ENCODE results near the gene TLL2.

TLL2 gene

DNA sequence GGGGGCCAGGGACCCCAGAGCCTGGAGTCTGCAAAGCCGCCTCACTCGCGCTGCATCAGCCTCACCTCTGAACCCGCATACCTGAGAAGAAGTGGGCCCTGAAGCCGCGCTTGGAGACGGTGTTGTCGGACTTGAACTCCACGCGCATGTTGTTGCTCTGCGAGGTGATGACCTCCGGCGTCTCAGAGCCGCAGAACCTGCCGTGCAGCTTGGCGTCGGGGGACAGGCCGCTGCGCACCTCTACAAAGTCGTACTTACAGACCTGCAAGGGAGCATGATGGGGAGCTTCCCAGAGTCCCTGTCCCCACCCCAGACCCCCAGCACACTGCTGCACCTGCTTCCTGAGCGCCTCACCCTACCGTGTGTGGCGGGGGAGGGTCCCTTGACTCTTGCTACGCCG, 129.2 kb downstream of the TLL2 start:
- DNase-seq = no peak

DNA sequence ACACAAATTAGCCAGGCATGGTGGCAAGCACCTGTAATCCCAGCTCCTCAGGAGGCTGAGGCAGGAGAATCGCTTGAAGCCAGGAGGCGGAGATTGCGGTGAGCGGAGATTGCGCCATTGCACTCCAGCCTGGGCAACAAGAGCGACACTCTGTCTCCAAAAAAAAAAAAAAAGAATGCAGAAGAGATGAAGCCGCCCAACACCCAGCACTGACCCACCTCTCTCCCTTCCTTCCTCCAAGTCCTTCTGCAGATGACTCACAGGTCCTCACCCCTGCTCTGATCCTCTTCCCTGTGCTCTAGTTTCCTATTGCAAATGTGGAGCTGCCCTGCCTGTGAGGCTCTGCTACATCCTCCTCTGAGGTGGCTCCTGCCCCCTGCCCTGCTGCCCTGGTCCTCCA, 132.9 kb downstream of the TLL2 start:
- DNase-seq = no peak

DNA sequence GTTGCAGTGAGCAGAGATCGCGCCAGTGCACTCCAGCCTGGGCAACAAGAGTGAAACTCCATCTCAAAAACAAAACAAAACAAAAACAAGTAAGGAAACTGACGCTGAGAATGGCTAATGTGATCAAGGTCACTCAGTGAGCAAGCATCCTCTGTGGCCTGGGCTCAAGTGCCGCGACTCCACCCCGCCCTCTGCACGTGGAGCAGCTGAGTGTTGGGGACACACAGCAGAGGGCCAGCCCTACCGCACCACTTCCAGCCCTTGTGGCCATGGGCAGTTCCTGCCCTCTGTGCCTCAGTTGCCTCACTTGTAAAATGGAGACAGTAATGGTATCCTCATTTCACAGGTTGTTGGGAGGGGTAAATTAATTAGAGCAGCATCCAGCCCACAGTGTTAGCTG, 134.0 kb downstream of the TLL2 start:
- no peak for DNase-seq

GRCh38 chr10:96378741-96379140, 135.0 kb downstream of the TLL2 start:
- no peak for DNase-seq

GRCh38 chr10:96377816-96378294, 135.9 kb downstream of the TLL2 start:
- no peak for DNase-seq

DNA sequence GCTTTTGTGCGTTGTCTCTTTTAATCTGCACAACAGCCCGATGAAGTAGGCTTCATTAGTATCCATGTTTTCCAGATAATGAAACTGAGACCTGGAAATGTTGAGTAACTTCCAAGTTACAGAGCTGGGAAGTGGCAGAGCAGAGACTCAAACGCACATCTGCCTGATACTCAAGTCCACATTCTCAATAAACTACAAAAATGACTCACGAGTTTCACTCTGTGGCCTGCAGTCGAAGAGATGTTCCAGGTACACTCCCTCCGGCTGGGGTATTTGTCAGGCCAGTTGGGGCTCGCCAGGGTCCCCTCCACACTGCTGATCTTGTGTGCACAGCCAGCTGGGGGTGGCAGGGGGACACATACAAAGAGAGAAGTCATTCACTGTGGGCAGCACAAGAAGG, 137.2 kb downstream of the TLL2 start:
- no peak for DNase-seq

- peak; percentile 61 for DNase-seq
Measured at GRCh38 chr10:96374985-96375830, 138.5 kb downstream of the TLL2 start.

DNA sequence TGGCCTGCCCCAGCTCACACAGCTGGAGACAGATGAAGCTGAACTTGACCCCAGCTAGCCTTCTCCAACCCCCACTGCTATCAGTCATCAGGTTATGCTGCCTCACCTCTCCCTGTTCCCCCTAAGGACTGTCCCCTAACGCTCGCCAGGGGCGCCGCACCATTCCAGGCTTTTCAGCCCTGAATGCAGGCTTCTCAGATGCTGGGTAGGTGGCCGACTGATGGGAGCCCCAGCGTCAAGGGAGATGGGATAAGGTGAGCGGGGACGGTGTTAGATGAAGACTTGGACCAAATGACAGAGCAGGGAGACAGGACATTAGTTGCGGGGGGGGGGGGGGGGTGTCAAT, 139.1 kb downstream of the TLL2 start:
- DNase-seq = no peak

DNA sequence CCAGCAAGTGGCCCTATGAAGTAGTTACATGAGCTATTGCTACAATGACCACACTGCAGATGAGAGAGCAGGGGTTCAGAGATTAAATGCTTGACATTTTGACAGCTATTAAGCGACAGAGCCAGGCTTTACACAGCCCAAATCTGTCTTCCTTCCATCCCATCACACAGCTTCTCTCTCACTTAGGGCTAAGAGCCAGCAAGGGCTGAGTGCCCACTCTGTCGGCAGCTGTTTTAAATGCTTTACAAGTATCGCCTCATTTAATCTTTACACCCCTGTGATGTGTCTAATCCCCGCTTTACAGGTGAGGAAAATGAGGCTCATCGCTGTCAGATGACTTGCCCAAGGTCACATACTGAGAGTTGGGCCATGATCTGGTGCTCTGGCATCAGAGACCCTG, 139.7 kb downstream of the TLL2 start:
- no peak for DNase-seq

- DNase-seq = no peak
Measured at GRCh38 chr10:96371356-96371755, 142.4 kb downstream of the TLL2 start.

DNA sequence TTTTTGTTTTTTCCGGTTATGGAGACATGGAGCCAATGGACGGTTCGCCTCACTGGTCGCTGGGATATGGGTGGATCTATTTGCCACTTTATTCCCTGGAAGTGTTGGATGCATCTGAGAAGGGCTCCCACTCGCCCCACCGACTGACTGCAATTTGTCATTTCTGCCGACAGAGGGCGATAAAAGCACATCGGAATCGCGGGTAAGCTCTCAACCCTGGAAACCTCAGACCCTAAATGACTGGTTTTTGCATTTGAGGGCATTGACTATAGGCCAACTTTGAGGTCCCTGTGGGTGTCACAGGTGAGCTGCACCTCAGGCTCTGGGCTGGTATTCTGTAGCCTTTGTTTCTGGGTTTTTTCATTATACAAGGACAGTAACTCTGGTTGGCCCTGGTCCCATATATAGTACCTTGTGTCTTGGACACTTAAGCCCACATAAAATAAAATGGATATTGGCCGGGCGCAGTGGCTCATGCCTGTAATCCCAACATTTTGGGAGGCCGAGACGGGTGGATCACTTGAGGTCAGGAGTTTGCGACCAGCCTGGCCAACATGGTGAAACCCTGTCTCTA, 143.1 kb downstream of the TLL2 start:
- DNase-seq = peak; percentile 12

GRCh38 chr10:96369890-96370583, 143.7 kb downstream of the TLL2 start:
- DNase-seq = no peak

GRCh38 chr10:96368971-96369370, 144.8 kb downstream of the TLL2 start:
- no peak for DNase-seq

GRCh38 chr10:96367470-96367869, 146.3 kb downstream of the TLL2 start:
- DNase-seq = no peak

DNA sequence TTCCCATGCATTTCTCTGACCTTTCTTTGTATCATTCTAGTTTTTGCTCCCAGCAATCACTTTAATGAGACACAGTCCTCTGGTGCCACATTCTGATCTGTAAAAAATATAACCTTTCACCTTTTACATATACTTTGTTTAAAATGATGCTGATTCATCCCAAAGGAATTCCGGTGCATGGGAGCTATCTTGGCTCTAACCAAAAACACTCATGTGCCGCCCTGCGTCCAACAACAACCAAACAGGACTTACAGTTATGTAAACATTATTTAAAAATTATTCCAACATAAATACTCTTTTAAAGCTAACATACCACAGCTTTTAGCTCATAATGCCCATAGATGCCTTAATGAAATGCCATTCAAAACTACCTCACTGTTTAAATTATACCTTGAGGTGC, 147.2 kb downstream of the TLL2 start:
- DNase-seq = no peak

- no peak for DNase-seq
Measured at GRCh38 chr10:96365571-96365970, 148.2 kb downstream of the TLL2 start.

- DNase-seq = no peak
Measured at GRCh38 chr10:96360766-96361165, 153.0 kb downstream of the TLL2 start.

DNA sequence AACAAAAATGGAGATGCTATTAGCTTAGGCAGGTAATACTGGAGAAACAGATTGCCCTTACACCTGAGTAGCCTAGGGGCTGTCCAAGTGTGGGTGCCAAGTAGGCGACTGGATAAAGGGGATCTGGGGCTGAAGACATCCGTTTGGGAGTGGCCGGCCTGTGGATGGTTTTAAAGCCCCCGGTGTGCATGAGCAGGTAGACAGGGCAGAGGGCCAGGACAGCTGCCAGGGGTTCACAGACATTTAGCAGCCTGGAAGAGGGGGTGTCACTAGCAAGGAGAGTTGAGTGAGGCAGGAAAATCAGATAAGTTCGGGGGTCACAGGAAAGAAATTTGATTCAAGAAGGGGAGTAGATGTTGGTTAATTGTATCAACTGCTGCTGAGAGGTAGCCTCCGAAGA, 153.4 kb downstream of the TLL2 start:
- DNase-seq = no peak

GRCh38 chr10:96359616-96360015, 154.1 kb downstream of the TLL2 start:
- no peak for DNase-seq

GRCh38 chr10:96358851-96359540, 154.7 kb downstream of the TLL2 start, which contains the start of gene OPALIN:
OPALIN (minus strand) TSS chr10:96359002; CDS start chr10:96358896, 106 bp downstream.
- DNase-seq = no peak

GRCh38 chr10:96357038-96357620, 156.6 kb downstream of the TLL2 start:
- no peak for DNase-seq

DNA sequence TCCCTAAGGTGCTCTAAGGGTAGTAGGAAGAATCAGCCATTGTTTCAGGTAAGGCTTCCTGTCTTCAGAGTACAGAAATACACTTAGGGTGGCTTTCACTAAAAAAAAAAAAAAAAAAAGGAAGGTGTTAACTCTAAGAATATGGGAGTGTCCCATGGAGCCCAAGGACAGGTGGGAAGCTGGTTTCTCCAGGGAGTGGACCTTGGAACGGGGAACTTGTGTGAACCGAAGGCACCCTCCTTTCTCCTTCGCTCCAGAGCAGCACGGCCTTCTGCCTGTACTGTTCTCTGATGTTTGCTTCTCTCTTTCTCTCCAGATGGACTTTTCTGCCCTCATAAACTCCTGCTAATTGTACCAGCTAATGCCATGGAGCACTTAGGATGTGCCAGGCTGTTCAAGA, 161.1 kb downstream of the TLL2 start:
- no peak for DNase-seq

GRCh38 chr10:96352027-96352426, 161.7 kb downstream of the TLL2 start:
- no peak for DNase-seq
